Glutamatergic neuron (in vitro differentiated cells): Measurements from ENCODE around the gene FARP1. TPM values are rescaled to one million over a fixed set of nuclear protein-coding genes. Genes with fewer than 3 reads are reported as not detected.
A peak's percentile ranks its signal among the peaks of the same experiment; 100 is the strongest.

Experiments used
- DNase-seq: peaks from one replicate; pipeline ENCODE4 v3.0.0; 2022
- H3K27ac Mint-ChIP-seq: one replicate; pipeline ENCODE4 v1.8.0; 2020; ENCODE audit warnings: mild to moderate bottlenecking, mixed read lengths, inconsistent platforms; ENCODE audit not compliant: unreplicated experiment
- H3K27me3 Mint-ChIP-seq: one replicate; pipeline ENCODE4 v1.8.0; 2020; ENCODE audit warnings: mild to moderate bottlenecking, moderate library complexity, mixed read lengths, inconsistent platforms; ENCODE audit not compliant: unreplicated experiment
- H3K36me3 Mint-ChIP-seq: one replicate; pipeline ENCODE4 v1.8.0; 2020; ENCODE audit warnings: mild to moderate bottlenecking, mixed read lengths, inconsistent platforms; ENCODE audit not compliant: unreplicated experiment
- H3K4me1 Mint-ChIP-seq: one replicate; pipeline ENCODE4 v1.8.0; 2020; ENCODE audit warnings: mild to moderate bottlenecking, low read depth, mixed read lengths, inconsistent platforms; ENCODE audit not compliant: unreplicated experiment
- H3K4me3 Mint-ChIP-seq: one replicate; pipeline ENCODE4 v1.8.0; 2020; ENCODE audit warnings: mild to moderate bottlenecking, mixed read lengths, inconsistent platforms; ENCODE audit not compliant: unreplicated experiment
- H3K9me3 Mint-ChIP-seq: one replicate; pipeline ENCODE4 v1.8.0; 2020; ENCODE audit warnings: mild to moderate bottlenecking, moderate library complexity, mixed read lengths, inconsistent platforms; ENCODE audit not compliant: unreplicated experiment
- total RNA-seq: library from RNA; stranded (reverse); fragmentation: NEBNext Ultra II Directional; extraction: Animal tissue kit (Norgen Biotek cat#: 25700); gene quantifications from one replicate; pipeline ENCODE4 v1.2.1, GENCODE V29; 2021; ENCODE audit not compliant: unreplicated experiment
- TF ChIP-seq, protein P1 (sequence below): fragments of 200-600 bp; sonication (generic); IDR thresholded peaks from one replicate; pipeline ENCODE4 v1.5.0; 2021; ENCODE audit not compliant: partially characterized antibody, unreplicated experiment

The FARP1 gene
- total RNA-seq, 1 donor from 2014 or later: 233 TPM

DNA sequence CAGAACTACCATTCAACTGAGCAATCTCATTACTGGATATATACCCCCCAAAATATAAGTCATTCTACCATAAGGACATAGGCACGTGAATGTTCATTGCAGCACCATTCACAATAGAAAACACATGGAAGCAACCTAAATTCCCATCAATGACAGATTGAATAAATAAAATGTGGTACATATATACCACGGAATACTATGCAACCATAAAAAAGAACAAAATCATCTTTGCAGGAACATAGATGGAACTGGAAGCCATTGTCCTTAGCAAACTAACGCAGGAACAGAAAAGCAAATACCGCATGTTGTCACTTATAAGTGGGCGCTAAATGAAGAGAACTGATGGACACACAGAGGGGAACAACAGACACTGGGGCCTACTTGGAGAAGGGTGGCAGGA lies 20.0 kb downstream of the FARP1 start:
- Mint-ChIP-seq H3K36me3 (no peaks in the 10 kb centered on the region), H3K27ac (no peak overlapping the region), H3K4me1 (peaks cover 21% of the 10 kb centered on the region), H3K4me3 (no peak overlapping the region), H3K9me3 (peaks cover 3% of the 10 kb centered on the region), H3K27me3 (no peaks in the 10 kb centered on the region)
- DNase-seq: no peak
- TF ChIP-seq, protein P1, sequence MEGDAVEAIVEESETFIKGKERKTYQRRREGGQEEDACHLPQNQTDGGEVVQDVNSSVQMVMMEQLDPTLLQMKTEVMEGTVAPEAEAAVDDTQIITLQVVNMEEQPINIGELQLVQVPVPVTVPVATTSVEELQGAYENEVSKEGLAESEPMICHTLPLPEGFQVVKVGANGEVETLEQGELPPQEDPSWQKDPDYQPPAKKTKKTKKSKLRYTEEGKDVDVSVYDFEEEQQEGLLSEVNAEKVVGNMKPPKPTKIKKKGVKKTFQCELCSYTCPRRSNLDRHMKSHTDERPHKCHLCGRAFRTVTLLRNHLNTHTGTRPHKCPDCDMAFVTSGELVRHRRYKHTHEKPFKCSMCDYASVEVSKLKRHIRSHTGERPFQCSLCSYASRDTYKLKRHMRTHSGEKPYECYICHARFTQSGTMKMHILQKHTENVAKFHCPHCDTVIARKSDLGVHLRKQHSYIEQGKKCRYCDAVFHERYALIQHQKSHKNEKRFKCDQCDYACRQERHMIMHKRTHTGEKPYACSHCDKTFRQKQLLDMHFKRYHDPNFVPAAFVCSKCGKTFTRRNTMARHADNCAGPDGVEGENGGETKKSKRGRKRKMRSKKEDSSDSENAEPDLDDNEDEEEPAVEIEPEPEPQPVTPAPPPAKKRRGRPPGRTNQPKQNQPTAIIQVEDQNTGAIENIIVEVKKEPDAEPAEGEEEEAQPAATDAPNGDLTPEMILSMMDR: no peak

DNA sequence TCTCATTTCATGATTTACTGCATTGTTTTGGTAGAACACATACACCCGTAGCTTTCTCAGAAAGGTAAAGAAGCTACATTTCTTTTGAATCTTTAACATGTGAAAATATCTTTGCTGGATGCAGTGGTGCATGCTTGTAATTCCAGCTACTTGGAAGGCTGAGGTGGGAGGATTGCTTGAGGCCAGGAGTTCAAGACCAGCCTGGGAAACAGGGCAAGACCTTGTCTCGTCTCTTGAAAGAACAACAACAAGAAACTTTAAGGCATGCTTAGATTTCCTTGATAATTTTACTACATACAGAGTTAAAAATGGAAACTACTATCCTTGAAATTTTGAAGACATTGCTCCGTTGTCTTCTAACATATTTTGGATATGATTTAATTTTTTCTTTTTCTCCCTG lies 26.4 kb downstream of the FARP1 start:
- Mint-ChIP-seq H3K4me3 (no peak overlapping the region), H3K9me3 (no peaks in the 10 kb centered on the region), H3K27me3 (no peaks in the 10 kb centered on the region), H3K4me1 (peaks cover 45% of the 10 kb centered on the region), H3K36me3 (no peaks in the 10 kb centered on the region), H3K27ac (no peak overlapping the region)
- TF ChIP-seq, protein P1: no peak
- DNase-seq: no peak

DNA sequence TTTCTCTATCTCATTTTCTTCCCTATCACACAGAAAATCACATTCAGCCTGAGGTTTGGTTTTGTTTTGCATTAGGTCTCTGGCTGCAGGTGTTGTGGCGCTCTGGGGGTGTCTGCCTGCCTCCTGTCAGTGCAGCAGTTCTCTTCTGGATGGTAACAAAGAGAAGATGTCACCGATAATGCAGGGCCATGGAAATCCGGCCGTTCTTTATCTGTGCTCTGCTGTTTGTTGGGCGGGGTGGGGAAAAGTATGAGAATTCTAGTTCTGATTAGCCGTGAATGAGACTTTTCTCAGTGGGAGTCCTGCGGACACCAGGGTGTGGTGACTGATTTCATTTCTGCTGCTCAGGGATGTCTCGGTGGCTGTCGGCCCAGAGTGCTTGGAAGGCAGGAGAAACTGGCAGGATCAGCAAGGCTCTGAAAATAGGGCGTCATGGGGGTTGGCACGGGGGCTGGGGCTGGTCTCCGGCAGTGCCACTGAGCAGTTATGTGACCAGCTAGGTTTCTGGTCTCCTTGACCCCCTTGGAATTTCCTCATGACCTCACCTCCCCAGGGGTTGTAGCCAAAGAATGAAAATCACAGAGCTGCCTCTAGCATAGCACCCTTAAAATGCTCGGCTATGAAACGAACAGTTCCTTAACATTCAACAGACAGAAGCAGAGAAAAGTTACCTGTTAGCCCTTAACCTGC lies 29.2 kb downstream of the FARP1 start:
- DNase-seq: no peak
- TF ChIP-seq, protein P1: no peak
- Mint-ChIP-seq H3K4me3 (peak overlapping the region; percentile 66), H3K27me3 (no peaks in the 10 kb centered on the region), H3K4me1 (peaks cover 40% of the 10 kb centered on the region), H3K36me3 (no peaks in the 10 kb centered on the region), H3K9me3 (no peaks in the 10 kb centered on the region), H3K27ac (peak overlapping the region; percentile 75)

DNA sequence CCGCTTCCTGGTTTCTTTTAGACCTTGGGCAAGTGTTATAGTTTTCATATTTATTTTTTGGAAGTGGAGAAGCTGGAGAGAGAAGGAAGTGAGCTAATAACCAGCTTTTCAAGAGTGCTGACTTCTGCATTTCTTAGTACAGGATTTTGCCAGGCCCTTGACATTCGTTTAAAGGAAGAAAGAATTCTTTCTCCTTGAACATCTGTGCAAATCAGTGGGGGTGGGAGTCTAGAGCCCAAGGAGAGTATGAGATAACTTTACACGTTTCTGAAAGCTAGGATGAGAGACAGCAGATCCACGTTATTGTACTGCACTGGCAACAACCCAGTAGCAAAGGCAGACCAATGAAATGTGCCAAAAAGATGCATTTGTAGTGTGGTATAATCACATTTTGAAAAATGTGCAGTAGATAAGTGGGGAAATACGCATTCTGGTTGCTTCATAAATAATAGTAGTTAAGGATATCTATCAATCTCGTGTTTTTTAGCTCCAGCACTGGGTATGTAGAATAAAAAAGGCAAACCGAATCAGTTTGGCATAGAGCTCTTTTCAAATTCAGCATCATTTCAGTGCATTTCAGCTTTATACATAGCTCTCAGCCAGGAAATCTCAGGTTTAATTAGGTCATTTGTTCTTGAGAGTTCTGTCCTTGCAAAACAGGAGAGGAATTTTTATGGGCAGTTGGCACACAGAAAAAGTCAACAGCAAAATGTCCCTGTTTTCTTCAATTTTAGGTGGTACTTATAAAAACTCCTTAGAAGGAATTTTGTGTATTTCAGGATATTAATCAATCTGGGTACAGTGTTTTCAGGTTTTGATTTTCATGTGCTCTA lies 29.9 kb downstream of the FARP1 start:
- no peaks in the 10 kb centered on the region for H3K9me3 Mint-ChIP-seq
- H3K36me3 Mint-ChIP-seq: no peaks in the 10 kb centered on the region
- H3K27ac Mint-ChIP-seq: peak overlapping the region; percentile 75
- TF ChIP-seq, protein P1: no peak
- H3K4me3 Mint-ChIP-seq: peak overlapping the region; percentile 66
- H3K27me3 Mint-ChIP-seq: no peaks in the 10 kb centered on the region
- H3K4me1 Mint-ChIP-seq: peaks cover 40% of the 10 kb centered on the region
- no peak for DNase-seq
